HepG2 (cell line): Measurements from ENCODE around the gene MAGI1. TPM values are rescaled to one million over a fixed set of nuclear protein-coding genes. Genes with fewer than 3 reads are reported as not detected.

Source experiments
- BORCS8-MEF2B ChIP-seq: sonication (generic); formaldehyde crosslinking; IDR thresholded peaks from 2 replicates; pipeline ENCODE4 v1.8.0; 2022; ENCODE audit warnings: mild to moderate bottlenecking, missing genetic modification reagents
- EP300 ChIP-seq, 3 experiments: sonication (generic) in 1 of 3; formaldehyde crosslinking in 1 of 3; IDR thresholded peaks; 2 replicates each; pipeline versions ENCODE4 v1.5.1 to v1.6.1; 2011 to 2020; ENCODE audit warnings: low read depth in 2 of 3, low read length in 2 of 3, borderline replicate concordance in 1 of 3, improper control_type of control experiment in 1 of 3, mild to moderate bottlenecking in 1 of 3, missing genetic modification reagents in 1 of 3, moderate library complexity in 1 of 3
- FOXM1 ChIP-seq: sonication (generic); formaldehyde crosslinking; IDR thresholded peaks from 2 replicates; pipeline ENCODE4 v1.5.0; 2020; ENCODE audit warnings: missing genetic modification reagents
- FOXP4 ChIP-seq: sonication (generic); formaldehyde crosslinking; IDR thresholded peaks from 2 replicates; pipeline ENCODE4 v1.4.0; 2020; ENCODE audit warnings: missing genetic modification reagents
- JUNB ChIP-seq: sonication (generic); formaldehyde crosslinking; IDR thresholded peaks from 2 replicates; pipeline ENCODE4 v1.8.0; 2022; ENCODE audit warnings: missing genetic modification reagents, mild to moderate bottlenecking, borderline replicate concordance
- NR2F2 ChIP-seq: IDR thresholded peaks from 2 replicates; pipeline ENCODE4 v1.6.1; 2012; ENCODE audit warnings: low read depth, inconsistent platforms, borderline replicate concordance
- RXRB ChIP-seq: IDR thresholded peaks from 2 replicates; pipeline ENCODE4 v1.6.1; 2016; ENCODE audit warnings: borderline replicate concordance, missing genetic modification reagents, missing compliant biosample characterization
- TFAP4 ChIP-seq: sonication (generic); IDR thresholded peaks from 2 replicates; pipeline ENCODE4 v1.6.1; 2016; ENCODE audit warnings: low read depth, borderline replicate concordance
- XBP1 ChIP-seq: sonication (generic); formaldehyde crosslinking; IDR thresholded peaks from 2 replicates; pipeline ENCODE4 v1.5.0; 2020; ENCODE audit warnings: missing genetic modification reagents
- ZFP1 ChIP-seq: IDR thresholded peaks from 2 replicates; pipeline ENCODE4 v1.6.1; 2016
- ZGPAT ChIP-seq: IDR thresholded peaks from 2 replicates; pipeline ENCODE4 v1.6.1; 2016; ENCODE audit warnings: mild to moderate bottlenecking
- ZNF121 ChIP-seq: sonication (generic); formaldehyde crosslinking; IDR thresholded peaks from 2 replicates; pipeline ENCODE4 v1.5.0; 2020; ENCODE audit warnings: mild to moderate bottlenecking, missing genetic modification reagents
- ZNF296 ChIP-seq: sonication (generic); formaldehyde crosslinking; conservative IDR thresholded peaks from 2 replicates; pipeline ENCODE4 v1.5.0; 2020; ENCODE audit warnings: mild to moderate bottlenecking, missing genetic modification reagents
- ZNF512B ChIP-seq: sonication (generic); formaldehyde crosslinking; IDR thresholded peaks from 2 replicates; pipeline ENCODE4 v1.5.1; 2020; ENCODE audit warnings: missing genetic modification reagents, mild to moderate bottlenecking, borderline replicate concordance
- ZNF878 ChIP-seq: sonication (generic); formaldehyde crosslinking; IDR thresholded peaks from 2 replicates; pipeline ENCODE4 v1.8.1; 2023; ENCODE audit warnings: mild to moderate bottlenecking, missing genetic modification reagents, moderate library complexity
- ZSCAN25 ChIP-seq: sonication (generic); formaldehyde crosslinking; IDR thresholded peaks from 2 replicates; pipeline ENCODE4 v1.8.0; 2022; ENCODE audit warnings: mild to moderate bottlenecking, missing genetic modification reagents
- polyA plus RNA-seq, 8 experiments: library from polyadenylated mRNA; depleted of rRNA in 3 of 8; stranded (reverse) in 7 of 8; unstranded in 1 of 8; fragments of >200 nt; fragmentation: Illumina TruSeq in 4 of 8; extraction: Trizol in 4 of 8; gene quantifications; 2 replicates each; pipeline versions ENCODE4 v1.2.1 to v1.2.3, GENCODE V29; 2011 to 2016; ENCODE audit warnings: low read depth in 4 of 8, missing spikeins in 1 of 8, mixed read lengths in 1 of 8; ENCODE audit not compliant: insufficient read depth in 1 of 8
- total RNA-seq, 5 experiments: library from RNA; depleted of rRNA; stranded (reverse); fragments of >200 nt; fragmentation: Illumina TruSeq; extraction: Trizol; gene quantifications; 2 replicates each; pipeline ENCODE4 v1.2.3, GENCODE V29; 2016; ENCODE audit warnings: low read depth in 1 of 5
- TF ChIP-seq, protein P1 (sequence below): sonication (generic); formaldehyde crosslinking; IDR thresholded peaks from 2 replicates; pipeline ENCODE4 v1.4.0; 2020; ENCODE audit warnings: missing genetic modification reagents

The MAGI1 gene
- total and polyA plus RNA-seq, 2 of the 13 experiments (the other 11 are each of a cell fraction or from before 2014, with no cell fraction given), result 22.2 to 26.0 TPM

DNA sequence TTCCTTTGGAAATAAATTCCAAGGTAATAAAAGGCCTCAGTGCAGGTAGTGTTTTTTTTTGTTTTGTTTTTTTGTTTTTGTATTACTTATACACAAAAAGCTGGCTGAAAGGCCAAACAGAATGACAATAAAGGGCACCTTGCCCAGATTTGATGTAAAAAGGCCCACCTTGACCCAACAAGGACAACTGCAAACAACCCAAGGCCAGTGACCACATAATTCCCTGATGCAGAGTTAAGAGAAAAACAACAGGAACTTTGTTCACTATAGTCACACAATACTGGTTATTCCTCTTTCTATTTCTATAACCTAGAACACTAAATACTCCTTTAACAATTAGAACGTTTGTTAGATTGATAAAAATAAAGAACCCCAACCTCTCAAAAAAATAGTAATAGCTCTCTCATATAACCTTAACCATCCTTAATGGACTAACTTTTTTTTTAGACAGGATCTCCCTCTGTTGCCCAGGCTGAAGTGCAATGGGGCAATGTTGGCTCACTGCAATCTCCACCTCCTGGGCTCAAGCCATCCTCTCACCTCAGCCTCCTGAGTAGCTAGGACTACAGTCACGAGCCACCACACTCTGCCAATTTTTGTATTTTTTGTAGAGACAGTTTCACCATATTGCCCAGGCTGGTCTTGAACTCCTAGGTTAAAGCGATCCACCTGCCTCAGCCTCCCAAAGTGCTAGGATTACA, 113.3 kb downstream of the MAGI1 start (continued):
- TF ChIP-seq TFAP4, result no peak
- peak in 1 of 2 experiments; percentile 71; a peak in 2 of 4 replicates for TF ChIP-seq EP300 (IDR thresholded peaks at IDR 0.05; ENCODE audit: low read depth in 2 of 2, low read length in 2 of 2)
- no peak for TF ChIP-seq EP300 (CRISPR knock-in tag; IDR thresholded peaks at IDR 0.05; ENCODE audit: borderline replicate concordance)
- no peak for TF ChIP-seq FOXM1 (CRISPR knock-in tag)
- TF ChIP-seq XBP1 (CRISPR knock-in tag), result no peak
- TF ChIP-seq NR2F2, result 0 out of 2 replicates have a peak, but pooled peaks have one; percentile 49
- TF ChIP-seq ZFP1 (CRISPR knock-in tag), result 0 out of 2 replicates have a peak, but pooled peaks have one; percentile 35
- TF ChIP-seq ZNF296 (CRISPR knock-in tag), result peak; percentile 51; the same call in 1 of the 2 replicates
- TF ChIP-seq ZNF878 (CRISPR knock-in tag), result 0 out of 2 replicates have a peak, but pooled peaks have one; percentile 29
- TF ChIP-seq ZNF121 (CRISPR knock-in tag), result peak; percentile 97
- TF ChIP-seq ZGPAT (CRISPR knock-in tag), result peak; percentile 43; the same call in 1 of the 2 replicates
- no peak for TF ChIP-seq BORCS8-MEF2B (CRISPR knock-in tag)
- TF ChIP-seq ZNF512B (CRISPR knock-in tag), result no peak
- no peak for TF ChIP-seq JUNB (CRISPR knock-in tag)
- TF ChIP-seq RXRB (CRISPR knock-in tag), result peak; percentile 57; the same call in 1 of the 2 replicates
- TF ChIP-seq, protein P1, sequence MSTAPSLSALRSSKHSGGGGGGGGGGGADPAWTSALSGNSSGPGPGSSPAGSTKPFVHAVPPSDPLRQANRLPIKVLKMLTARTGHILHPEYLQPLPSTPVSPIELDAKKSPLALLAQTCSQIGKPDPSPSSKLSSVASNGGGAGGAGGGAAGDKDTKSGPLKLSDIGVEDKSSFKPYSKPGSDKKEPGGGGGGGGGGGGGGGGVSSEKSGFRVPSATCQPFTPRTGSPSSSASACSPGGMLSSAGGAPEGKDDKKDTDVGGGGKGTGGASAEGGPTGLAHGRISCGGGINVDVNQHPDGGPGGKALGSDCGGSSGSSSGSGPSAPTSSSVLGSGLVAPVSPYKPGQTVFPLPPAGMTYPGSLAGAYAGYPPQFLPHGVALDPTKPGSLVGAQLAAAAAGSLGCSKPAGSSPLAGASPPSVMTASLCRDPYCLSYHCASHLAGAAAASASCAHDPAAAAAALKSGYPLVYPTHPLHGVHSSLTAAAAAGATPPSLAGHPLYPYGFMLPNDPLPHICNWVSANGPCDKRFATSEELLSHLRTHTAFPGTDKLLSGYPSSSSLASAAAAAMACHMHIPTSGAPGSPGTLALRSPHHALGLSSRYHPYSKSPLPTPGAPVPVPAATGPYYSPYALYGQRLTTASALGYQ, result 0 out of 2 replicates have a peak, but pooled peaks have one; percentile 11
- TF ChIP-seq FOXP4 (CRISPR knock-in tag), result peak; percentile 91
- no peak for TF ChIP-seq ZSCAN25 (CRISPR knock-in tag)
